ENCODE results near the gene HOXA13. TPM values are rescaled to one million over a fixed set of nuclear protein-coding genes. Genes with fewer than 3 reads are reported as not detected.

Gene HOXA13
- polyA plus RNA-seq (2013), result not detected

GRCh38 chr7:27199849-27200760, at the start of gene HOXA13:
Gene HOXA13 (minus strand): TSS chr7:27200091. CDS start chr7:27200077, 14 bp downstream.
- peak in 1 of 3 donors; percentile 50 for DNase-seq
- Histone ChIP-seq H3K4me1 (ENCODE audit: control extremely low read depth in 1 of 4, control insufficient read depth in 4 of 4, insufficient read depth in 4 of 4, low read length in 3 of 4) (peaks cover 0 to 35% (median 33%) of the 10 kb centered on the region in 4 experiments), H3K36me3 (ENCODE audit: control insufficient read depth in 4 of 4, insufficient read depth in 4 of 4, low read length in 3 of 4) (no peaks in the 10 kb centered on the region), H3K9me3 (ENCODE audit: control extremely low read depth in 1 of 5, control insufficient read depth in 4 of 5, insufficient read depth in 2 of 5, low read depth in 1 of 5, low read length in 4 of 5) (no peaks in the 10 kb centered on the region), H3K4me3 (ENCODE audit: control insufficient read depth in 1 of 7, extremely low read depth in 1 of 7, insufficient read depth in 4 of 7, low read depth in 2 of 7, low read length in 6 of 7) (peak within 1 kb of the TSS in 5 of 7 experiments; percentile 13 to 59 (median 37)), H3K27ac (ENCODE audit: insufficient read depth in 1 of 2, low read depth in 1 of 2, low read length in 2 of 2, poor library complexity in 1 of 2, severe bottlenecking in 2 of 2) (no peak within 1 kb of the TSS), H3K27me3 (replicated peaks in 2 of 5; ENCODE audit: control insufficient read depth in 4 of 5, insufficient read depth in 5 of 5, low read length in 4 of 5) (peaks cover 27 to 99% (median 71%) of the 10 kb centered on the region in 5 experiments)
- ChIA-PET POLR2A (interaction anchor here (0.9 kb wide), 1 partner anchor 574 kb away, joined by 3 read pairs; no protein-coding TSS in a partner anchor), CTCF (interaction anchor here (0.7 to 2.1 kb wide), 7 partner anchors 8 to 820 kb away, joined by 3 to 10 read pairs (median 4); no protein-coding TSS in a partner anchor)
- WGBS (ENCODE audit: insufficient coverage), result 1% methylated on average over 73 of the region's 99 CpGs

GRCh38 chr7:27248911-27249723, 49.2 kb upstream of the HOXA13 start:
- H3K9me3 ChIP-seq (ENCODE audit: control extremely low read depth in 1 of 5, control insufficient read depth in 4 of 5, insufficient read depth in 2 of 5, low read depth in 1 of 5, low read length in 4 of 5), result peaks cover 0 to 3% (median 0%) of the 10 kb centered on the region in 5 experiments
- peaks cover 20 to 100% (median 69%) of the 10 kb centered on the region in 5 experiments for H3K27me3 ChIP-seq (replicated peaks in 2 of 5; ENCODE audit: control insufficient read depth in 4 of 5, insufficient read depth in 5 of 5, low read length in 4 of 5)
- H3K27ac ChIP-seq (ENCODE audit: insufficient read depth in 1 of 2, low read depth in 1 of 2, low read length in 2 of 2, poor library complexity in 1 of 2, severe bottlenecking in 2 of 2), result no peak overlapping the region
- no peak overlapping the region for H3K4me3 ChIP-seq (ENCODE audit: control insufficient read depth in 1 of 7, extremely low read depth in 1 of 7, insufficient read depth in 4 of 7, low read depth in 2 of 7, low read length in 6 of 7)
- CTCF ChIA-PET, result interaction anchor here (0.9 kb wide), 1 partner anchor 38 kb away, joined by 3 read pairs; no protein-coding TSS in a partner anchor
- DNase-seq, result peak in 2 of 3 donors; percentile 56 to 64
- H3K4me1 ChIP-seq (ENCODE audit: control extremely low read depth in 1 of 4, control insufficient read depth in 4 of 4, insufficient read depth in 4 of 4, low read length in 3 of 4), result peaks cover 0 to 30% (median 24%) of the 10 kb centered on the region in 4 experiments
- no peaks in the 10 kb centered on the region for H3K36me3 ChIP-seq (ENCODE audit: control insufficient read depth in 4 of 4, insufficient read depth in 4 of 4, low read length in 3 of 4)
- POLR2A ChIA-PET, result interaction anchor here (0.7 kb wide), 1 partner anchor 320 kb away, joined by 5 read pairs; no protein-coding TSS in a partner anchor
- 11% methylated on average over 16 of the region's 23 CpGs for WGBS (ENCODE audit: insufficient coverage)

- Histone ChIP-seq H3K4me1 (ENCODE audit: control extremely low read depth in 1 of 4, control insufficient read depth in 4 of 4, insufficient read depth in 4 of 4, low read length in 3 of 4) (peaks cover 0 to 32% (median 24%) of the 10 kb centered on the region in 4 experiments), H3K27me3 (replicated peaks in 2 of 5; ENCODE audit: control insufficient read depth in 4 of 5, insufficient read depth in 5 of 5, low read length in 4 of 5) (peaks cover 14 to 100% (median 74%) of the 10 kb centered on the region in 5 experiments), H3K36me3 (ENCODE audit: control insufficient read depth in 4 of 4, insufficient read depth in 4 of 4, low read length in 3 of 4) (no peaks in the 10 kb centered on the region), H3K27ac (ENCODE audit: insufficient read depth in 1 of 2, low read depth in 1 of 2, low read length in 2 of 2, poor library complexity in 1 of 2, severe bottlenecking in 2 of 2) (no peak overlapping the region), H3K9me3 (ENCODE audit: control extremely low read depth in 1 of 5, control insufficient read depth in 4 of 5, insufficient read depth in 2 of 5, low read depth in 1 of 5, low read length in 4 of 5) (peaks cover 0 to 3% (median 0%) of the 10 kb centered on the region in 5 experiments), H3K4me3 (ENCODE audit: control insufficient read depth in 1 of 7, extremely low read depth in 1 of 7, insufficient read depth in 4 of 7, low read depth in 2 of 7, low read length in 6 of 7) (no peak overlapping the region)
- ChIA-PET POLR2A (no interaction called here), CTCF (no interaction called here)
- no peak for DNase-seq
- 62% methylated on average over 3 of the region's 3 CpGs for WGBS (ENCODE audit: insufficient coverage)
Observed at GRCh38 chr7:27248427-27248806, 48.5 kb upstream of the HOXA13 start.

- H3K9me3 ChIP-seq (ENCODE audit: control extremely low read depth in 1 of 5, control insufficient read depth in 4 of 5, insufficient read depth in 2 of 5, low read depth in 1 of 5, low read length in 4 of 5), result peaks cover 0 to 3% (median 0%) of the 10 kb centered on the region in 5 experiments
- no peak overlapping the region for H3K4me3 ChIP-seq (ENCODE audit: control insufficient read depth in 1 of 7, extremely low read depth in 1 of 7, insufficient read depth in 4 of 7, low read depth in 2 of 7, low read length in 6 of 7)
- WGBS (ENCODE audit: insufficient coverage), result 89% methylated on average over 1 of the region's 4 CpGs
- H3K27ac ChIP-seq (ENCODE audit: insufficient read depth in 1 of 2, low read depth in 1 of 2, low read length in 2 of 2, poor library complexity in 1 of 2, severe bottlenecking in 2 of 2), result no peak overlapping the region
- peaks cover 0 to 35% (median 27%) of the 10 kb centered on the region in 4 experiments for H3K4me1 ChIP-seq (ENCODE audit: control extremely low read depth in 1 of 4, control insufficient read depth in 4 of 4, insufficient read depth in 4 of 4, low read length in 3 of 4)
- CTCF ChIA-PET, result interaction anchor here (1.0 to 1.6 kb wide), 3 partner anchors 10 to 37 kb away, joined by 3 to 6 read pairs (median 4); no protein-coding TSS in a partner anchor
- POLR2A ChIA-PET, result no interaction called here
- peaks cover 10 to 100% (median 71%) of the 10 kb centered on the region in 5 experiments for H3K27me3 ChIP-seq (replicated peaks in 2 of 5; ENCODE audit: control insufficient read depth in 4 of 5, insufficient read depth in 5 of 5, low read length in 4 of 5)
- DNase-seq, result no peak
- H3K36me3 ChIP-seq (ENCODE audit: control insufficient read depth in 4 of 4, insufficient read depth in 4 of 4, low read length in 3 of 4), result no peaks in the 10 kb centered on the region
Observed at GRCh38 chr7:27247452-27248426, 47.8 kb upstream of the HOXA13 start.

- CTCF ChIA-PET, result interaction anchor here (1.0 to 1.6 kb wide), 3 partner anchors 11 to 36 kb away, joined by 3 to 6 read pairs (median 4); no protein-coding TSS in a partner anchor
- WGBS (ENCODE audit: insufficient coverage), result 61% methylated on average over 7 of the region's 7 CpGs
Observed at GRCh38 chr7:27247000-27247399, 47.1 kb upstream of the HOXA13 start.

More at GRCh38 chr7:27247000-27247399, 47.1 kb upstream of the HOXA13 start:
- Histone ChIP-seq H3K27me3 (replicated peaks in 2 of 5; ENCODE audit: control insufficient read depth in 4 of 5, insufficient read depth in 5 of 5, low read length in 4 of 5) (peaks cover 10 to 100% (median 74%) of the 10 kb centered on the region in 5 experiments), H3K36me3 (ENCODE audit: control insufficient read depth in 4 of 4, insufficient read depth in 4 of 4, low read length in 3 of 4) (no peaks in the 10 kb centered on the region), H3K27ac (ENCODE audit: insufficient read depth in 1 of 2, low read depth in 1 of 2, low read length in 2 of 2, poor library complexity in 1 of 2, severe bottlenecking in 2 of 2) (no peak overlapping the region), H3K4me3 (ENCODE audit: control insufficient read depth in 1 of 7, extremely low read depth in 1 of 7, insufficient read depth in 4 of 7, low read depth in 2 of 7, low read length in 6 of 7) (no peak overlapping the region), H3K4me1 (ENCODE audit: control extremely low read depth in 1 of 4, control insufficient read depth in 4 of 4, insufficient read depth in 4 of 4, low read length in 3 of 4) (peaks cover 0 to 38% (median 29%) of the 10 kb centered on the region in 4 experiments), H3K9me3 (ENCODE audit: control extremely low read depth in 1 of 5, control insufficient read depth in 4 of 5, insufficient read depth in 2 of 5, low read depth in 1 of 5, low read length in 4 of 5) (peaks cover 0 to 3% (median 0%) of the 10 kb centered on the region in 5 experiments)
- no peak for DNase-seq
- POLR2A ChIA-PET, result no interaction called here

Data from common myeloid progenitor, CD34-positive (primary cell).